ENCODE results near the gene FRMD1.

Gene FRMD1

DNA sequence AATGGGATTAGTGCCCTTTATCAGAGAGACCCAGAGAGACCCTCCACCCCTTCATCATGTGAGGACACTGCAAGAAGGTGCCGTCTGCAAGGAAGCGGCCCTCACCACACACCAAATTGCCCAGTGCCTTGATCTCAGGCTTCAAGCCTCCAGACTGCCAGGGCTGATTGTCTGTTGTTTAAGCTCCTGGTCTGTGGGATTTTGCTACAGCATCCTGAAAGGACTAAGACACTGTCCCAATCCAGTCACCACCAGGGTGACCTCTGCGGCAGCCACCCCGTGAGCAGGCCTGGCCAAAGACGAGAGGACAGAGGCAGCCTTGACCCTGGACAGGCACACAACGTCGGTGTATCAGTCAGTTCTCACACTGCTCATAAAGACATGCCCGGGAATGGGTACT, 13.5 kb upstream of the FRMD1 start:
- Mint-ChIP-seq H3K27ac (no peak overlapping the region), H3K4me3 (no peak overlapping the region), H3K9me3 (peaks cover 9% of the 10 kb centered on the region), H3K4me1 (no peaks in the 10 kb centered on the region), H3K36me3 (no peaks in the 10 kb centered on the region), H3K27me3 (peaks cover 9% of the 10 kb centered on the region)
- no peak for ATAC-seq

DNA sequence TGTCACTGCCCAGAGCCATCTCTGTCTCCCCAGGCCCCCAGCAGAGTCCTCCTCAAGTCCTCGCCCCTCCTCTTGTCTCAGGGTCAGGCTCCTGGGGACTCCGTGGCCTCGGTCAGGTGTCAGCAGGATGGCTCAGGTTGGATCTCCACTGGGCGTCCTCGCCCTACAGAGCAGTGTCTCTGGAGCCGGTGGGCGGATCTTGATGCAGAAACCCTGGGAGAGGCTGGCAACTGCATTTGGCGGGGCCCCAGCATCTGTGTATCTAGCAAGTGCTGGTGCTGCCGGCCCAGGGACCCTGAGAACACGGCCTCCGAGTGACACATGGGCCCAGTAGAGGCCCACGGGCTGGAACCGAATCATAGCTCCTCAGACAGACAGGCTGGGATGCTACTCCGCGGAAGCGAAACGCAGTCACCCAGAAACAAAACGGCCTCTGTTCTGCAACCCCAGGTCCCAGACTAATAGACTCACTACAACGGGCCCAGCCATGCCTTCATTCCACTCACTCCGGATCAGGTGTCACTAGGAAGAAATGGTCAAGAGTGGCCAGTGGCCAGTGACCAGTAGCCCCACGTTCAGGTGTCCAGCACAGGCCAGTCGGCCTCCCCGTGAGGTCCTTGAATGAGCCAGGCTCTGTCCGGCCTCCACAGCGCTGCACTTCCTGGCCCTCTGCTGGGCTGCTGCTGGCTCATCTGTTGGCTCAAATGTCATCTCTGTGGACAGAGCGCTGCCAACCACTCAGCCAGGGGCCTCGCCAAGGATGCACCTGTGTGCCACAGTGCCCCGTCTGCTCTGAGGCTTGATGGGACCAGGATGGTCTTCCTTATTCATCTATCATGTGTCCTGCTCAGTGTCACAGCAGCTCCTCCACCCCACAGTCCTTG, 12.6 kb upstream of the FRMD1 start:
- no peak overlapping the region for H3K27ac Mint-ChIP-seq
- no peak for ATAC-seq
- no peaks in the 10 kb centered on the region for H3K36me3 Mint-ChIP-seq
- no peak overlapping the region for H3K4me3 Mint-ChIP-seq
- H3K27me3 Mint-ChIP-seq, result peaks cover 11% of the 10 kb centered on the region
- H3K9me3 Mint-ChIP-seq, result peaks cover 9% of the 10 kb centered on the region
- no peaks in the 10 kb centered on the region for H3K4me1 Mint-ChIP-seq

DNA sequence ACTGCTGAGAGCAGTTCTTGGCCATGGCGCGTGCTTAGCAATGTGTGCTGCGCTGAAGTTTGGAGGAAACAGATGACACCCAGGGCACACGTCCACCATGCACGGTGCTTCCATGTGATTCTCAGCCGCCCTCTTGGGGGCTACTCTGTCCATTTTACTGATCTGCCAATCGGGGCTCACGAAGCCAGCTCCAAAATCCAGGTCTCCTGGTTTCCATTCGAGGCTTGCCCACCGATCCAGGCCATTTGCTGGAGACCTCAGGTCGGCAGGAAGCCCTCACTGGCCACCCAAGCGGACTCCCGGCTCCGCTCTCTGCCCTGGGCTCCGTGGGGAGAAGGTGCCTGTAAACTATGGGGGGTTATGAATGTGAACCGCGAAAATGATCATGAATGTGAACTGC, 11.7 kb upstream of the FRMD1 start:
- no peak for ATAC-seq
- H3K4me1 Mint-ChIP-seq, result no peaks in the 10 kb centered on the region
- H3K27me3 Mint-ChIP-seq, result peaks cover 14% of the 10 kb centered on the region
- H3K4me3 Mint-ChIP-seq, result no peak overlapping the region
- H3K27ac Mint-ChIP-seq, result no peak overlapping the region
- peaks cover 9% of the 10 kb centered on the region for H3K9me3 Mint-ChIP-seq
- no peaks in the 10 kb centered on the region for H3K36me3 Mint-ChIP-seq

- Mint-ChIP-seq H3K27me3 (peaks cover 14% of the 10 kb centered on the region), H3K9me3 (peaks cover 9% of the 10 kb centered on the region), H3K36me3 (no peaks in the 10 kb centered on the region), H3K27ac (no peak overlapping the region), H3K4me3 (no peak overlapping the region), H3K4me1 (no peaks in the 10 kb centered on the region)
- ATAC-seq, result no peak
Measured at GRCh38 chr6:168090064-168090690, 11.2 kb upstream of the FRMD1 start.

GRCh38 chr6:168089186-168090063, 10.4 kb upstream of the FRMD1 start:
- H3K27me3 Mint-ChIP-seq, result peaks cover 14% of the 10 kb centered on the region
- H3K4me1 Mint-ChIP-seq, result no peaks in the 10 kb centered on the region
- no peak for ATAC-seq
- H3K27ac Mint-ChIP-seq, result no peak overlapping the region
- no peak overlapping the region for H3K4me3 Mint-ChIP-seq
- no peaks in the 10 kb centered on the region for H3K36me3 Mint-ChIP-seq
- peaks cover 9% of the 10 kb centered on the region for H3K9me3 Mint-ChIP-seq

DNA sequence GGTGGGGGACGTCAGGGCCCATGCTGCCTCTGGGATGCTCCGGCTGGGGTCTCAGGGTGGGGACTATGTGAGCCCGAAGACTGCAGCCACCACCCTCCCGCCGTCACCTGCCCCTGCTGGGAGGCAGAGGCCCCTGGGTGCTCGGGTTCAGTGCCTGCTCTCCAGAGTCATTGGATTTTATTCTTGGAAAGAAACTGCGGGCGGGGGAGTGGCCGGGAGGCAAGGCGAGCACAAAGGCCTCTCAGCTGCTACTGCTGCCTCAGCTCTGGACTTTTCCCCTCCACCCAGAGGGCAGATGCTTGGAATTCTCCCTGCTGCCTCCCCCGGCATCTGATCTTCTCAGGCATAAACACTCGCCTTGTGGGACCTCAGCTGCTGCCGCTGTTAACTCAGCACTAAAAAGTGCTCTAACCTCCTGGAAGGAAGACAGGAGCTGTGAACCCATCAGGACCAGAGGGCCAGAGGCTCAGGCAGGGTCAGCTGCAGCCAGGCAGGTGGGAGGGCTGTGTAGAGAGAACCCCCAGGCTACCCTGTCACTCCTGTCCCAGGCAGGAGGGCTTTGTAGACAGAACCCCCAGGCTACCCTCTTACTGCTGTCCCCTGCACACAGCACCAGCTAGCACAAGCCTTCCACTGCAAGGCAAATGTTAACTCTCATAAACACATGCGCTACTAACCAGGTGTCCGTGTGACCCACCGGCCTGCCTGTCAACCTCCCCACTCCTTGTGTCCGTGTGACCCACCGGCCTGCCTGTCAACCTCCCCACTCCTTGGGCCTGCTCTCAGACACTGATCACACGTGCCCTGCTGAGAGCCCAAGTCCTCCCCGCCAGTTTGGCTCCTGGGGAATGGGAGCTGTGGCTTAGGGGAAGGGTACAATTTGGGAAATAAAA, 9.4 kb upstream of the FRMD1 start:
- H3K27ac Mint-ChIP-seq, result no peak overlapping the region
- peaks cover 9% of the 10 kb centered on the region for H3K9me3 Mint-ChIP-seq
- no peaks in the 10 kb centered on the region for H3K36me3 Mint-ChIP-seq
- ATAC-seq, result no peak
- H3K27me3 Mint-ChIP-seq, result peaks cover 14% of the 10 kb centered on the region
- H3K4me1 Mint-ChIP-seq, result no peaks in the 10 kb centered on the region
- no peak overlapping the region for H3K4me3 Mint-ChIP-seq

- H3K36me3 Mint-ChIP-seq, result no peaks in the 10 kb centered on the region
- no peak overlapping the region for H3K27ac Mint-ChIP-seq
- H3K9me3 Mint-ChIP-seq, result peaks cover 6% of the 10 kb centered on the region
- no peak overlapping the region for H3K4me3 Mint-ChIP-seq
- no peak for ATAC-seq
- H3K4me1 Mint-ChIP-seq, result no peaks in the 10 kb centered on the region
- H3K27me3 Mint-ChIP-seq, result peaks cover 14% of the 10 kb centered on the region
Measured at GRCh38 chr6:168087436-168088160, 8.6 kb upstream of the FRMD1 start.

DNA sequence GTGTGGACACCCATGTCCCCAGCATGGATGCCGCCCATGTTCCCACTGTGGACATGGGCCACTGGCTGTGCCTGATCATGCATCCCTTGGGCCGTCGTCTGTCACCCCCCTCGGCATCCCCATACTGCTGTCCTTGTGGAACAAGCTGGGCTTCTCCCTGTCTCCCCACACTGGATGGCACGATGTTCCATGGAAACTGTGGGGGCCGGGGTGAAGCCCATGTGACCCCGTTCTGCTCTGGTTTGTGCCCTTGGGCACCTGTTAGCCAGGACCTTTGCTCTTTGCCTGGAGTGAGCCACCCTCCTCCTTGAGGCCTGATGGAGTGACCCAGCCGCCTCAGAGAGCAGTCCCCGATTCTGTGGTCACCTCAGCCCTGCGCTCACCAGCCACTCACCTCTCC, 7.6 kb upstream of the FRMD1 start:
- Mint-ChIP-seq H3K9me3 (no peaks in the 10 kb centered on the region), H3K4me1 (no peaks in the 10 kb centered on the region), H3K4me3 (no peak overlapping the region), H3K27ac (no peak overlapping the region), H3K36me3 (no peaks in the 10 kb centered on the region), H3K27me3 (peaks cover 14% of the 10 kb centered on the region)
- ATAC-seq, result no peak

GRCh38 chr6:168086066-168086465, 7.1 kb upstream of the FRMD1 start:
- H3K9me3 Mint-ChIP-seq, result no peaks in the 10 kb centered on the region
- ATAC-seq, result no peak

DNA sequence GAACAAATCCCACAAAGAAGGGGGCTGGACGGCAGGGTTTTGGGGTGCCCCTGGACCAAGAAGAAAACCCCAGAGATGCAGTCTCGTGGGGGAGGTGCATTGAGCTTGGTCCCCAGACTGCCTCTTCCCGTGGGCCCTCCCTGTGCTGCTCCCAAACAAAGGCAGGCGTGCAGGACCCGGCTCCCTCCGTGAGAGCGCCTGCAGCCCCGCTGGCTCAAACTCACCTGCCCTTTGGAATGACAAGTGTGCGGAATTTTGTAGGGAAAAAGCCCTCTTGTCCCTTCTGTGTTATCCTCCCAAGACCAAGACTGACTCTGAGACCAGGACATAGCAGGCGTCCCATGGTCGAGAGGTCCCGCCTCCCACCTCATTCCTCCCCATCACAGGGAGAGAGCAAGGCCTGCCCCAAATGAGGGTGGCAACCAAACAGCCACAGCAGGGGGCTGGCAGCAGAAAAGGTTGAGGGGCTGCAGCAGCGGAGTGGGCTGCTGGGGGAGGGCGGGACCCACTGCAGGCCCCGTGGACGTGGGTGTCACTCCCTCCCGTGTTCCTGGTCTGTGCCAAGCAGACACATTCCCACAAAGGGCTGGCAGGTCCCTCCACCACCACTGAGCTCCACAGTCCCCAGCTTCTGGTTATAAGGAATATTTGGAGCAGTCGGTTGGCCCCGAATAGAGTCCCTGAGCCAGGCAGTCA, 5.6 kb upstream of the FRMD1 start:
- ATAC-seq, result no peak
- no peaks in the 10 kb centered on the region for H3K4me1 Mint-ChIP-seq
- no peaks in the 10 kb centered on the region for H3K36me3 Mint-ChIP-seq
- no peak overlapping the region for H3K4me3 Mint-ChIP-seq
- no peak overlapping the region for H3K27ac Mint-ChIP-seq
- H3K27me3 Mint-ChIP-seq, result peaks cover 14% of the 10 kb centered on the region
- no peaks in the 10 kb centered on the region for H3K9me3 Mint-ChIP-seq

More at GRCh38 chr6:168086066-168086465, 7.1 kb upstream of the FRMD1 start:
- H3K4me1 Mint-ChIP-seq, result no peaks in the 10 kb centered on the region
- H3K27me3 Mint-ChIP-seq, result peaks cover 14% of the 10 kb centered on the region
- no peaks in the 10 kb centered on the region for H3K36me3 Mint-ChIP-seq
- H3K27ac Mint-ChIP-seq, result no peak overlapping the region
- H3K4me3 Mint-ChIP-seq, result no peak overlapping the region

DNA sequence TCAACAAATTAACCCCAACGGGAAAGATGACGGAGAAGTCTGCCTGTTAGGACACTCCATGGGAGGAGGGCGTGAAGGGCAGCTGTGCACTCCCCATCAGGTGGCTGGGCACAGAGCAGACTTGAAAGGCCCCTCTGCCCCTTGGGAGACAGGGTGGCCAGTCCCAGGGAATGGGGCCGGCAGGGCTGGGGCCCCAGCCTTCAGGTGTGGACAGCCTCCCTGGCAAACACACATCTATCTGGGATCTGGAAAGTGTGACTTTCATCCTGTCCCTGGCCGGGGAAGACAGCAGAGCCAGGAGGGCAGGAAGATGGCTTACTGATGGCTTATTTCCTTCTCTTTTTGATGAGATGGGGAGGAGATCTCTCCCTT, 4.5 kb upstream of the FRMD1 start:
- H3K27me3 Mint-ChIP-seq, result peaks cover 14% of the 10 kb centered on the region
- no peak for ATAC-seq
- no peak overlapping the region for H3K27ac Mint-ChIP-seq
- H3K36me3 Mint-ChIP-seq, result no peaks in the 10 kb centered on the region
- H3K9me3 Mint-ChIP-seq, result no peaks in the 10 kb centered on the region
- H3K4me3 Mint-ChIP-seq, result no peak overlapping the region
- H3K4me1 Mint-ChIP-seq, result no peaks in the 10 kb centered on the region

- Mint-ChIP-seq H3K9me3 (no peaks in the 10 kb centered on the region), H3K36me3 (no peaks in the 10 kb centered on the region), H3K4me1 (no peaks in the 10 kb centered on the region), H3K27me3 (peaks cover 14% of the 10 kb centered on the region), H3K27ac (no peak overlapping the region), H3K4me3 (no peak overlapping the region)
- no peak for ATAC-seq
Measured at GRCh38 chr6:168082860-168083513, 4.0 kb upstream of the FRMD1 start.

DNA sequence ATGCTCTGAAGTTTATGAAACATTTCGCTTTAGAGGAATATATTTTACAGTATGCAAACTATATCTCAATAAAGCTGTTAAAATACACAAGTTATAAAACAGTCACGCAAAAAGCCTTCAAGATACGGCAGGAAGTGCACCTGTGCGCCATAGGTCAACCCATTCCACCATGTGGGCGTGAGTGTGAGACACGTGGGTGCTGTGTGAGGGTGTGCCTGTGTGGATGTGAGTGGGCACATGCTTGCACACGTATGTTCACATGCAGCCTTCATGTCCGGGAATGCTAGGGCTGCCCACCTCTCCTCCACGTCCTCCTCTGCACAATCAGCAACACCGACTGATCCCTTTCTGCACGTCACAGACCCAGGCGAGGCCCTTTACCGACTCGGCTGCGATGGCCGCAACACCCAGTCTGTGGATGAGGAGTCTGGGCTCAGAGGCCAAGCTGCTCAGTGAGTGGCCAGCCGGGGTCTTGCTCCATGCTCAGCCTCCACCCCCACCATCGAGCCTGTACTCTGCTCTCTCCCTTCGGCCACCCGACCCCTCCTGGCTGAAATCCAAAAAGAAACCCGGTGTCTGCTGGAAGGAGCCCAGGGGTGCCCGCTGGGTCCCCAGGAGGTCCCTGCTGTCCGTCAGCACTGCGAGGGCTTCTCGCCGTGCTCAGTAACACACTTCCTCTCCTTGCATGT, 3.0 kb upstream of the FRMD1 start:
- Mint-ChIP-seq H3K27me3 (peaks cover 6% of the 10 kb centered on the region), H3K4me1 (no peaks in the 10 kb centered on the region), H3K4me3 (no peak overlapping the region), H3K36me3 (no peaks in the 10 kb centered on the region), H3K9me3 (no peaks in the 10 kb centered on the region), H3K27ac (no peak overlapping the region)
- no peak for ATAC-seq

Measured in stimulated activated memory B cell treated with anti-CD40 and anti-IgM and Interleukin-4, amounts not matched to agents 10 μg/mL and 1 μg/mL and 100 μg/mL, for 72 hours (primary cell).